ENCODE measurements around the gene SLC2A6.

Gene SLC2A6

GRCh38 chr9:133457233-133457632, 21.7 kb downstream of the SLC2A6 start:
- Histone ChIP-seq H3F3A (ENCODE audit: low read depth) (no peaks in the 10 kb centered on the region), H4K20me1 (ENCODE audit: insufficient read depth, low read length, poor library complexity, severe bottlenecking) (peaks cover 7% of the 10 kb centered on the region), H3K9me2 (replicated peaks; ENCODE audit: low read depth, low read length) (no peaks in the 10 kb centered on the region), H3K4me2 (ENCODE audit: low read depth, low read length, poor library complexity, severe bottlenecking) (no peak overlapping the region), H3K36me3 (ENCODE audit: insufficient read depth, low read length) (no peaks in the 10 kb centered on the region), H3K4me3 (ENCODE audit: low read length, poor library complexity, severe bottlenecking) (no peak overlapping the region), H3K4me1 (ENCODE audit: insufficient read depth, low read length, poor library complexity, severe bottlenecking) (peaks cover 24% of the 10 kb centered on the region), H3K79me2 (ENCODE audit: insufficient read depth, low read length) (peaks cover 16% of the 10 kb centered on the region; the same call in 1 of the 2 replicates), H3K27me3 (ENCODE audit: insufficient read depth, low read length, poor library complexity, severe bottlenecking) (no peaks in the 10 kb centered on the region), H2AFZ (ENCODE audit: low read length) (no peak overlapping the region), H3K9me3 (ENCODE audit: insufficient read depth, low read depth, low read length) (no peaks in the 10 kb centered on the region), H3K9ac (ENCODE audit: low read depth, low read length, poor library complexity, severe bottlenecking) (no peak overlapping the region)
- TF ChIP-seq EZH2phosphoT487 (IDR thresholded peaks at IDR 0.05; ENCODE audit: borderline replicate concordance): no peak
- TF ChIP-seq CTCF (conservative IDR thresholded peaks at IDR 0.05; ENCODE audit: low read length): no peak

- no peaks in the 10 kb centered on the region for H3K9me2 ChIP-seq (replicated peaks; ENCODE audit: low read depth, low read length)
- peak; percentile 55; the same call in 1 of the 2 replicates for TF ChIP-seq CTCF (conservative IDR thresholded peaks at IDR 0.05; ENCODE audit: low read length)
- TF ChIP-seq EZH2phosphoT487 (IDR thresholded peaks at IDR 0.05; ENCODE audit: borderline replicate concordance): no peak
- H3K36me3 ChIP-seq (ENCODE audit: insufficient read depth, low read length): no peaks in the 10 kb centered on the region
- no peaks in the 10 kb centered on the region for H4K20me1 ChIP-seq (ENCODE audit: insufficient read depth, low read length, poor library complexity, severe bottlenecking)
- H2AFZ ChIP-seq (ENCODE audit: low read length): no peak overlapping the region
- peaks cover 8% of the 10 kb centered on the region; the same call in 1 of the 2 replicates for H3K79me2 ChIP-seq (ENCODE audit: insufficient read depth, low read length)
- no peaks in the 10 kb centered on the region for H3K27me3 ChIP-seq (ENCODE audit: insufficient read depth, low read length, poor library complexity, severe bottlenecking)
- no peak overlapping the region for H3K4me2 ChIP-seq (ENCODE audit: low read depth, low read length, poor library complexity, severe bottlenecking)
- no peaks in the 10 kb centered on the region for H3K9me3 ChIP-seq (ENCODE audit: insufficient read depth, low read depth, low read length)
- no peaks in the 10 kb centered on the region for H3F3A ChIP-seq (ENCODE audit: low read depth)
- H3K4me1 ChIP-seq (ENCODE audit: insufficient read depth, low read length, poor library complexity, severe bottlenecking): peaks cover 16% of the 10 kb centered on the region
- H3K4me3 ChIP-seq (ENCODE audit: low read length, poor library complexity, severe bottlenecking): no peak overlapping the region
- no peak overlapping the region for H3K9ac ChIP-seq (ENCODE audit: low read depth, low read length, poor library complexity, severe bottlenecking)
These were observed 22.5 kb downstream of the SLC2A6 start for GRCh38 chr9:133456409-133456808.

- TF ChIP-seq CTCF (conservative IDR thresholded peaks at IDR 0.05; ENCODE audit: low read length): no peak
These were observed 23.0 kb downstream of the SLC2A6 start for GRCh38 chr9:133455936-133456335.

More at GRCh38 chr9:133455936-133456335, 23.0 kb downstream of the SLC2A6 start:
- no peaks in the 10 kb centered on the region for H4K20me1 ChIP-seq (ENCODE audit: insufficient read depth, low read length, poor library complexity, severe bottlenecking)
- no peak overlapping the region for H3K4me3 ChIP-seq (ENCODE audit: low read length, poor library complexity, severe bottlenecking)
- H2AFZ ChIP-seq (ENCODE audit: low read length): no peak overlapping the region
- peaks cover 3% of the 10 kb centered on the region; the same call in 1 of the 2 replicates for H3K79me2 ChIP-seq (ENCODE audit: insufficient read depth, low read length)
- no peak overlapping the region for H3K9ac ChIP-seq (ENCODE audit: low read depth, low read length, poor library complexity, severe bottlenecking)
- no peaks in the 10 kb centered on the region for H3F3A ChIP-seq (ENCODE audit: low read depth)
- H3K9me3 ChIP-seq (ENCODE audit: insufficient read depth, low read depth, low read length): no peaks in the 10 kb centered on the region
- H3K27me3 ChIP-seq (ENCODE audit: insufficient read depth, low read length, poor library complexity, severe bottlenecking): no peaks in the 10 kb centered on the region
- no peaks in the 10 kb centered on the region for H3K9me2 ChIP-seq (replicated peaks; ENCODE audit: low read depth, low read length)
- H3K4me2 ChIP-seq (ENCODE audit: low read depth, low read length, poor library complexity, severe bottlenecking): no peak overlapping the region
- H3K36me3 ChIP-seq (ENCODE audit: insufficient read depth, low read length): no peaks in the 10 kb centered on the region
- H3K4me1 ChIP-seq (ENCODE audit: insufficient read depth, low read length, poor library complexity, severe bottlenecking): peaks cover 11% of the 10 kb centered on the region
